ENCODE data around the gene SAMD4B. TPM values are rescaled to one million over a fixed set of nuclear protein-coding genes. Genes with fewer than 3 reads are reported as not detected.
A peak's percentile ranks its signal among the peaks of the same experiment; 100 is the strongest.

The SAMD4B gene
- total and polyA plus RNA-seq, 10 of the 15 experiments (the other 5 are each of a cell fraction or from before 2014, with no cell fraction given): 2.4 to 43.3 (median 23.9) TPM

DNA sequence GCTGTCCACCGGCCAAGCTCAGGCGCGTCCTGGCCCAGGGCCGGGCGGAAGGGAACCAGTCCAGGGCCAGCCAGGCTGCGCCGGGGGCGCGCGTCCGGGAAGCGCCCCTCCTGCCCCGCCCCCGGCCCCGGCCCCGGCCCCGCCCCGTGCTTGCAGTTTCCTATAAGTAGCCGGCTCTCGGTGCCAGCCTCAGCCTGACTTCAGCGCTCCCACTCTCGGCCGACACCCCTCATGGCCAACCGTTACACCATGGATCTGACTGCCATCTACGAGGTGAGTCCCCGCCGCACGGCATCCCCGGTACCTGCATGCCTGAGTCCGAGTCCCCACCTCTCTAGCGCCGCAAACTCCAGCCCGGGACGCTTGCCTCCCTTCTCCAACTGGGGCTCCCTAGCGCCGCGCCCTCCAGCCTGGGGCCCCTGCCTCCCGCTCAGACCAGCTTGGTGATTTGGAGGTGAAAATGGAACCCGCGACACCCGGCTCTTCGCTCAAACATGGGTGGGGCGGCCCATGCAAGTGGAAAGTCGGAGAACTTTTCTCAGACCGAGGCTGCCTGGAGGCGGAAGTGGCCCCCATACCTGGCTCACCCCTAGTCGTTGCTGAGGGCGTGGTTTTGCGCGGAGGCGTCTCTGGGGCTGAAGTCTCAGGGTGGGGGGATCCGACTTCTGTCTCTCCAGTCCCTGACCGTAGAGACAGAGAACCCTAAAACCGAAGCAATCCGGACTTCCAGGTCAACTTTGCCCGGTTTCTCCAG is 64.6 kb downstream of the SAMD4B start, which contains the start of gene ZFP36 (continued):
- peak; percentile 93 for TF ChIP-seq BACH1 (IDR thresholded peaks at IDR 0.05; ENCODE audit: borderline replicate concordance)
- TF ChIP-seq STAT1 (conservative IDR thresholded peaks at IDR 0.05): 0 out of 2 replicates have a peak, but pooled peaks have one; percentile 45
- no peak for TF ChIP-seq ZBTB4 (CRISPR knock-in tag; IDR thresholded peaks at IDR 0.05)
- TF ChIP-seq POLR2AphosphoS5 (IDR thresholded peaks at IDR 0.05; ENCODE audit: low read length): peak; percentile 98
- no peak for TF ChIP-seq BCL3 (IDR thresholded peaks at IDR 0.05; ENCODE audit: borderline replicate concordance, insufficient read depth, low read depth, low read length, poor library complexity, severe bottlenecking)
- no peak; the same call in 1 of the 2 replicates for TF ChIP-seq BCLAF1 (IDR thresholded peaks at IDR 0.05)
- TF ChIP-seq USF1 (IDR thresholded peaks at IDR 0.05; ENCODE audit: borderline replicate concordance, extremely low read length, insufficient read depth, low read depth, low read length): no peak
- no peak for TF ChIP-seq ZBTB33 (IDR thresholded peaks at IDR 0.05)
- no peak for TF ChIP-seq CREB1 (IDR thresholded peaks at IDR 0.05; ENCODE audit: low read depth)
- TF ChIP-seq SKIL (IDR thresholded peaks at IDR 0.05; ENCODE audit: low read depth, poor library complexity, severe bottlenecking): no peak
- TF ChIP-seq NRF1 (conservative IDR thresholded peaks at IDR 0.05; ENCODE audit: low read depth, low read length): no peak
- TF ChIP-seq ZSCAN29 (IDR thresholded peaks at IDR 0.05): peak; percentile 57; the same call in 1 of the 2 replicates
- no peak for TF ChIP-seq EP300 (IDR thresholded peaks at IDR 0.05; ENCODE audit: borderline replicate concordance in 1 of 2, control insufficient read depth in 1 of 2, low read depth in 2 of 2, low read length in 2 of 2)
- no peak for TF ChIP-seq CHD4 (IDR thresholded peaks at IDR 0.05)
- peak in 1 of 2 experiments; percentile 28; a peak in 1 of 4 replicates for TF ChIP-seq IKZF2 (IDR thresholded peaks at IDR 0.05)
